RWPE2 (cell line): ENCODE data around the gene LSM14A.

ENCODE experiments used
- ATAC-seq: fragments of 200-7000 bp; cut with Tn5 transposase; 3 replicates; pipeline ENCODE4 v1.9.1; 2021; ENCODE audit warnings: low read depth
- DNase-seq: peaks from one replicate; pipeline ENCODE4 v3.0.0-alpha.2; 2020; ENCODE audit warnings: low spot score
- H3K27ac ChIP-seq: fragments of 450-650 bp; 2 replicates; pipeline ENCODE4 v1.5.1; 2017; ENCODE audit warnings: mild to moderate bottlenecking; ENCODE audit not compliant: poor library complexity, severe bottlenecking
- H3K27me3 ChIP-seq: fragments of 250-450 bp; sonication (Bioruptor Pico); 2 replicates; pipeline ENCODE4 v1.5.1; 2021; ENCODE audit warnings: mild to moderate bottlenecking, moderate library complexity; ENCODE audit not compliant: insufficient read depth, poor library complexity, severe bottlenecking
- H3K36me3 ChIP-seq: fragments of 250-450 bp; sonication (Bioruptor Pico); 2 replicates; pipeline ENCODE4 v1.5.1; 2020; ENCODE audit warnings: low read depth, mild to moderate bottlenecking, moderate library complexity
- H3K4me1 ChIP-seq: fragments of 250-450 bp; sonication (Bioruptor Pico); 2 replicates; pipeline ENCODE4 v1.5.1; 2021; ENCODE audit warnings: mild to moderate bottlenecking, moderate library complexity; ENCODE audit not compliant: insufficient read depth, poor library complexity, severe bottlenecking
- H3K4me3 ChIP-seq: fragments of 250-450 bp; sonication (Bioruptor Pico); 2 replicates; pipeline ENCODE4 v1.5.1; 2021; ENCODE audit warnings: mild to moderate bottlenecking, moderate library complexity; ENCODE audit not compliant: severe bottlenecking
- H3K9me3 ChIP-seq: fragments of 250-450 bp; sonication (Bioruptor Pico); 2 replicates; pipeline ENCODE4 v1.5.1; 2021; ENCODE audit warnings: mild to moderate bottlenecking, moderate library complexity; ENCODE audit not compliant: severe bottlenecking
- CTCF ChIP-seq: fragments of 450-650 bp; IDR thresholded peaks from one replicate; pipeline ENCODE4 v1.5.1; 2017; ENCODE audit warnings: mild to moderate bottlenecking, moderate library complexity; ENCODE audit not compliant: poor library complexity, severe bottlenecking

LSM14A gene

GRCh38 chr19:34135821-34136611, 36.3 kb upstream of the LSM14A start:
- H3K4me1 ChIP-seq: no peaks in the 10 kb centered on the region
- no peaks in the 10 kb centered on the region for H3K9me3 ChIP-seq
- DNase-seq (no peak), ATAC-seq (no peak)
- H3K36me3 ChIP-seq: no peaks in the 10 kb centered on the region
- no peak for TF ChIP-seq CTCF
- H3K4me3 ChIP-seq: no peak overlapping the region
- no peak overlapping the region for H3K27ac ChIP-seq
- H3K27me3 ChIP-seq: no peaks in the 10 kb centered on the region

GRCh38 chr19:34141025-34141424, 31.3 kb upstream of the LSM14A start:
- no peak for ATAC-seq
- H3K4me3 ChIP-seq: no peak overlapping the region
- no peaks in the 10 kb centered on the region for H3K9me3 ChIP-seq
- no peak for TF ChIP-seq CTCF
- H3K27ac ChIP-seq: no peak overlapping the region
- H3K27me3 ChIP-seq: no peaks in the 10 kb centered on the region
- DNase-seq: no peak
- no peaks in the 10 kb centered on the region for H3K4me1 ChIP-seq
- no peaks in the 10 kb centered on the region for H3K36me3 ChIP-seq

- Histone ChIP-seq H3K27ac (no peak overlapping the region), H3K9me3 (no peaks in the 10 kb centered on the region), H3K4me1 (no peaks in the 10 kb centered on the region), H3K36me3 (no peaks in the 10 kb centered on the region), H3K4me3 (no peak overlapping the region), H3K27me3 (no peaks in the 10 kb centered on the region)
- ATAC-seq (no peak), DNase-seq (no peak)
- TF ChIP-seq CTCF: no peak
Measured at GRCh38 chr19:34142440-34142839, 29.9 kb upstream of the LSM14A start.

- DNase-seq: no peak
- H3K36me3 ChIP-seq: no peaks in the 10 kb centered on the region
- ATAC-seq: peak; percentile 54; the same call in 2 of the 3 replicates
- H3K4me1 ChIP-seq: no peaks in the 10 kb centered on the region
- H3K27ac ChIP-seq: no peak overlapping the region
- TF ChIP-seq CTCF: peak; percentile 95
- no peaks in the 10 kb centered on the region for H3K27me3 ChIP-seq
- H3K4me3 ChIP-seq: no peak overlapping the region
- no peaks in the 10 kb centered on the region for H3K9me3 ChIP-seq
Measured at GRCh38 chr19:34145741-34146202, 26.5 kb upstream of the LSM14A start.

- no peaks in the 10 kb centered on the region for H3K4me1 ChIP-seq
- ATAC-seq (no peak), DNase-seq (no peak)
- no peak for TF ChIP-seq CTCF
- H3K9me3 ChIP-seq: no peaks in the 10 kb centered on the region
- H3K27me3 ChIP-seq: no peaks in the 10 kb centered on the region
- no peak overlapping the region for H3K27ac ChIP-seq
- no peaks in the 10 kb centered on the region for H3K36me3 ChIP-seq
- no peak overlapping the region for H3K4me3 ChIP-seq
Measured at GRCh38 chr19:34148658-34149185, 23.6 kb upstream of the LSM14A start.
